Activated naive CD8-positive, alpha-beta T cell treated with anti-CD3 and anti-CD28 coated beads for 36 hours (primary cell): Measurements from ENCODE around the gene FAAP100. TPM values are rescaled to one million over a fixed set of nuclear protein-coding genes. Genes with fewer than 3 reads are reported as not detected.
A peak's percentile ranks its signal among the peaks of the same experiment; 100 is the strongest.

ENCODE experiments used
- DNase-seq: peaks from one replicate; pipeline ENCODE4 v3.0.0; 2021
- H3K27ac Mint-ChIP-seq: one replicate; pipeline ENCODE4 v1.8.0; 2022; ENCODE audit warnings: mild to moderate bottlenecking, moderate library complexity, mixed read lengths
- H3K27me3 Mint-ChIP-seq: one replicate; pipeline ENCODE4 v1.8.0; 2022; ENCODE audit warnings: mild to moderate bottlenecking, mixed read lengths
- H3K36me3 Mint-ChIP-seq: one replicate; pipeline ENCODE4 v1.8.0; 2021; ENCODE audit warnings: mild to moderate bottlenecking, mixed read lengths
- H3K4me1 Mint-ChIP-seq: one replicate; pipeline ENCODE4 v1.8.0; 2021; ENCODE audit warnings: mixed read lengths
- H3K4me3 Mint-ChIP-seq: one replicate; pipeline ENCODE4 v1.8.0; 2022; ENCODE audit warnings: mild to moderate bottlenecking, moderate library complexity, mixed read lengths
- H3K9me3 Mint-ChIP-seq: one replicate; pipeline ENCODE4 v1.8.0; 2022; ENCODE audit warnings: mixed read lengths
- total RNA-seq, 2 experiments: library from RNA; stranded (reverse); gene quantifications; one replicate each; pipeline ENCODE4 v1.2.3, GENCODE V29; 2021

The FAAP100 gene
- total RNA-seq, 2 experiments from 2014 or later: 48.1 to 51.1 TPM

- DNase-seq: no peak
- Mint-ChIP-seq H3K4me3 (no peak overlapping the region), H3K27ac (no peak overlapping the region), H3K9me3 (no peaks in the 10 kb centered on the region), H3K36me3 (peaks cover 24% of the 10 kb centered on the region), H3K4me1 (no peaks in the 10 kb centered on the region), H3K27me3 (no peaks in the 10 kb centered on the region)
Observed at GRCh38 chr17:81567191-81567590, 15.0 kb upstream of the FAAP100 start.

- Mint-ChIP-seq H3K27me3 (no peaks in the 10 kb centered on the region), H3K4me3 (no peak overlapping the region), H3K27ac (no peak overlapping the region), H3K9me3 (no peaks in the 10 kb centered on the region), H3K36me3 (peaks cover 24% of the 10 kb centered on the region), H3K4me1 (no peaks in the 10 kb centered on the region)
- no peak for DNase-seq
Observed at GRCh38 chr17:81566461-81567126, 14.4 kb upstream of the FAAP100 start.

GRCh38 chr17:81565231-81565630 lies 13.1 kb upstream of the FAAP100 start:
- peaks cover 26% of the 10 kb centered on the region for H3K36me3 Mint-ChIP-seq
- H3K4me1 Mint-ChIP-seq: peaks cover 2% of the 10 kb centered on the region
- H3K4me3 Mint-ChIP-seq: no peak overlapping the region

GRCh38 chr17:81564778-81565177 lies 12.6 kb upstream of the FAAP100 start:
- Mint-ChIP-seq H3K27ac (no peak overlapping the region), H3K4me3 (no peak overlapping the region), H3K4me1 (peaks cover 2% of the 10 kb centered on the region), H3K9me3 (no peaks in the 10 kb centered on the region), H3K36me3 (peaks cover 26% of the 10 kb centered on the region), H3K27me3 (no peaks in the 10 kb centered on the region)
- no peak for DNase-seq

More at GRCh38 chr17:81565231-81565630, 13.1 kb upstream of the FAAP100 start:
- Mint-ChIP-seq H3K9me3 (no peaks in the 10 kb centered on the region), H3K27me3 (no peaks in the 10 kb centered on the region), H3K27ac (no peak overlapping the region)
- DNase-seq: no peak

- H3K27ac Mint-ChIP-seq: no peak overlapping the region
- H3K4me1 Mint-ChIP-seq: peaks cover 2% of the 10 kb centered on the region
Observed at GRCh38 chr17:81563861-81564586, 11.9 kb upstream of the FAAP100 start.

GRCh38 chr17:81561494-81561885 lies 9.3 kb upstream of the FAAP100 start:
- H3K4me3 Mint-ChIP-seq: no peak overlapping the region
- no peaks in the 10 kb centered on the region for H3K9me3 Mint-ChIP-seq
- peaks cover 21% of the 10 kb centered on the region for H3K36me3 Mint-ChIP-seq
- no peaks in the 10 kb centered on the region for H3K27me3 Mint-ChIP-seq
- no peak for DNase-seq
- H3K27ac Mint-ChIP-seq: peak overlapping the region; percentile 66
- H3K4me1 Mint-ChIP-seq: peaks cover 2% of the 10 kb centered on the region

More at GRCh38 chr17:81563861-81564586, 11.9 kb upstream of the FAAP100 start:
- H3K9me3 Mint-ChIP-seq: no peaks in the 10 kb centered on the region
- H3K36me3 Mint-ChIP-seq: peaks cover 25% of the 10 kb centered on the region
- H3K4me3 Mint-ChIP-seq: no peak overlapping the region
- no peaks in the 10 kb centered on the region for H3K27me3 Mint-ChIP-seq
- no peak for DNase-seq

GRCh38 chr17:81558941-81559806 lies 7.0 kb upstream of the FAAP100 start:
- Mint-ChIP-seq H3K9me3 (no peaks in the 10 kb centered on the region), H3K27me3 (no peaks in the 10 kb centered on the region), H3K27ac (no peak overlapping the region), H3K4me3 (no peak overlapping the region), H3K4me1 (peaks cover 6% of the 10 kb centered on the region), H3K36me3 (peaks cover 13% of the 10 kb centered on the region)
- DNase-seq: no peak

GRCh38 chr17:81558115-81558468 lies 5.9 kb upstream of the FAAP100 start:
- no peaks in the 10 kb centered on the region for H3K27me3 Mint-ChIP-seq
- H3K4me1 Mint-ChIP-seq: peaks cover 15% of the 10 kb centered on the region
- DNase-seq: no peak
- no peak overlapping the region for H3K4me3 Mint-ChIP-seq
- no peak overlapping the region for H3K27ac Mint-ChIP-seq
- H3K36me3 Mint-ChIP-seq: peaks cover 17% of the 10 kb centered on the region
- no peaks in the 10 kb centered on the region for H3K9me3 Mint-ChIP-seq

- H3K4me1 Mint-ChIP-seq: peaks cover 15% of the 10 kb centered on the region
- H3K36me3 Mint-ChIP-seq: peaks cover 14% of the 10 kb centered on the region
- H3K27ac Mint-ChIP-seq: no peak overlapping the region
- DNase-seq: no peak
- H3K9me3 Mint-ChIP-seq: no peaks in the 10 kb centered on the region
- H3K27me3 Mint-ChIP-seq: no peaks in the 10 kb centered on the region
- no peak overlapping the region for H3K4me3 Mint-ChIP-seq
Observed at GRCh38 chr17:81557276-81558114, 5.3 kb upstream of the FAAP100 start.

- no peaks in the 10 kb centered on the region for H3K9me3 Mint-ChIP-seq
Observed at GRCh38 chr17:81556863-81557262, 4.7 kb upstream of the FAAP100 start.

GRCh38 chr17:81556175-81556691 lies 4.1 kb upstream of the FAAP100 start:
- Mint-ChIP-seq H3K4me3 (no peak overlapping the region), H3K9me3 (no peaks in the 10 kb centered on the region), H3K27ac (no peak overlapping the region), H3K27me3 (no peaks in the 10 kb centered on the region), H3K36me3 (peaks cover 17% of the 10 kb centered on the region), H3K4me1 (peaks cover 19% of the 10 kb centered on the region)
- no peak for DNase-seq

More at GRCh38 chr17:81556863-81557262, 4.7 kb upstream of the FAAP100 start:
- DNase-seq: no peak
- H3K4me1 Mint-ChIP-seq: peaks cover 15% of the 10 kb centered on the region
- H3K27ac Mint-ChIP-seq: no peak overlapping the region
- no peak overlapping the region for H3K4me3 Mint-ChIP-seq
- no peaks in the 10 kb centered on the region for H3K27me3 Mint-ChIP-seq
- peaks cover 14% of the 10 kb centered on the region for H3K36me3 Mint-ChIP-seq

GRCh38 chr17:81553616-81554181 lies 1.5 kb upstream of the FAAP100 start:
- Mint-ChIP-seq H3K9me3 (no peaks in the 10 kb centered on the region), H3K27me3 (no peaks in the 10 kb centered on the region), H3K4me3 (peak overlapping the region; percentile 90), H3K36me3 (peaks cover 24% of the 10 kb centered on the region), H3K4me1 (peaks cover 30% of the 10 kb centered on the region), H3K27ac (peak overlapping the region; percentile 92)
- DNase-seq: peak; percentile 28

- Mint-ChIP-seq H3K4me3 (peak overlapping the region; percentile 90), H3K27ac (peak overlapping the region; percentile 92)
Observed at GRCh38 chr17:81553018-81553615, 964 bp upstream of the FAAP100 start.

More at GRCh38 chr17:81553018-81553615, 964 bp upstream of the FAAP100 start:
- H3K9me3 Mint-ChIP-seq: no peaks in the 10 kb centered on the region
- DNase-seq: peak; percentile 76
- H3K36me3 Mint-ChIP-seq: peaks cover 21% of the 10 kb centered on the region
- peaks cover 30% of the 10 kb centered on the region for H3K4me1 Mint-ChIP-seq
- no peaks in the 10 kb centered on the region for H3K27me3 Mint-ChIP-seq
